ENCODE measurements around the gene INPP5K.
A peak's percentile ranks its signal among the peaks of the same experiment; 100 is the strongest.

Gene INPP5K

DNA sequence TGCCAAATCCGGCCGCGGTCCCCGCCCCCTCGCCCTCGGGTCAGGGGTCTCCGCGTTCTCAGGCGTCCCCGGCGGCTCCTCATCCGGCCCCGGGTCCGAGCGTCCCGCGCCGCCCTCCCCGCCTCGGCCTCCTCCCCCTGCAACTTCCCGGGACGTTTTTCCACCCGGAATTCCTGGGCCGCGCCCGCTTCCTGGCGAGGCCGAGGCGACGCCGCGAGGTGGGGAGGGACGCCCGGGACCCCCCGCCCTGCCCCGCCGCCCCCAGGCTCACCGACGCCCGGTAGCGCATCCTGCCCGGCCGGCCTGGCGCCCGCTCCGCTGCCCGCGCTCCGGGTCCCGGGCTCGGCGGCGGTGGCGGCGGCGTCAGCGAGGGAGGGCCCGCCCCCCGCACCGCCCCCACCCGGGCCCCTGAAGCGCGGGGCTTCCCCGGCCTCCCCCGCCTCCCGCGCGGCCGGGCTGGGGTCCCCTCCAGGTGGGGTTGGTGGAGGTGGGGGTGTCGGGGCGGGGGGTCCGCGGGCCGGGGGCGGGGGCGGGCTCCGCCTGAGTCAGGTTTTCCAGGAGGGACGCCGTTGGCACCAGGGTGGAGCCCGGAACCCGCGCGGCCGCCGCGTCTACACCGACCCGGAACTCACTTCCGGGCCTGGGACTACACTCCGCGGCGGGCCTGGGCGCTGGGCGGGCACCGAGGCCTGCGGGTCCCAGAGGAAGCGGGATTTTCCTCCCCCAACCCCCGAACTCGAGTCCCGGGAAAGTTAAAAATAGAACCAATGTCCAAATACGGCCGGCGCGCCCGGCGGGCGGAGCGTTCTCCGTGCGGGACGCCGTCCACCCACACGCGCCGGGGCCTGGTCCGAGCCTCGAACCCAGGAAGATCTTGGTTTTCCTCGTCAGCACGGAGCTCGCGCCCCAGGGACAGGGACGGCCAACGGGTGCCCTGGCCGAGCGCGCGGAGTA, 30.7 kb downstream of the INPP5K start:
- TF ChIP-seq, protein P1, sequence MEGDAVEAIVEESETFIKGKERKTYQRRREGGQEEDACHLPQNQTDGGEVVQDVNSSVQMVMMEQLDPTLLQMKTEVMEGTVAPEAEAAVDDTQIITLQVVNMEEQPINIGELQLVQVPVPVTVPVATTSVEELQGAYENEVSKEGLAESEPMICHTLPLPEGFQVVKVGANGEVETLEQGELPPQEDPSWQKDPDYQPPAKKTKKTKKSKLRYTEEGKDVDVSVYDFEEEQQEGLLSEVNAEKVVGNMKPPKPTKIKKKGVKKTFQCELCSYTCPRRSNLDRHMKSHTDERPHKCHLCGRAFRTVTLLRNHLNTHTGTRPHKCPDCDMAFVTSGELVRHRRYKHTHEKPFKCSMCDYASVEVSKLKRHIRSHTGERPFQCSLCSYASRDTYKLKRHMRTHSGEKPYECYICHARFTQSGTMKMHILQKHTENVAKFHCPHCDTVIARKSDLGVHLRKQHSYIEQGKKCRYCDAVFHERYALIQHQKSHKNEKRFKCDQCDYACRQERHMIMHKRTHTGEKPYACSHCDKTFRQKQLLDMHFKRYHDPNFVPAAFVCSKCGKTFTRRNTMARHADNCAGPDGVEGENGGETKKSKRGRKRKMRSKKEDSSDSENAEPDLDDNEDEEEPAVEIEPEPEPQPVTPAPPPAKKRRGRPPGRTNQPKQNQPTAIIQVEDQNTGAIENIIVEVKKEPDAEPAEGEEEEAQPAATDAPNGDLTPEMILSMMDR (IDR thresholded peaks at IDR 0.05): no peak
- H3K9me3 Mint-ChIP-seq: no peaks in the 10 kb centered on the region
- DNase-seq: peak; percentile 82
- no peak overlapping the region for H3K27ac Mint-ChIP-seq
- H3K27me3 Mint-ChIP-seq (ENCODE audit: low read depth, poor library complexity): peaks cover 23% of the 10 kb centered on the region
- no peak overlapping the region for H3K4me3 Mint-ChIP-seq
- H3K36me3 Mint-ChIP-seq (ENCODE audit: low read depth): peaks cover 15% of the 10 kb centered on the region
- H3K4me1 Mint-ChIP-seq: peaks cover 61% of the 10 kb centered on the region

DNA sequence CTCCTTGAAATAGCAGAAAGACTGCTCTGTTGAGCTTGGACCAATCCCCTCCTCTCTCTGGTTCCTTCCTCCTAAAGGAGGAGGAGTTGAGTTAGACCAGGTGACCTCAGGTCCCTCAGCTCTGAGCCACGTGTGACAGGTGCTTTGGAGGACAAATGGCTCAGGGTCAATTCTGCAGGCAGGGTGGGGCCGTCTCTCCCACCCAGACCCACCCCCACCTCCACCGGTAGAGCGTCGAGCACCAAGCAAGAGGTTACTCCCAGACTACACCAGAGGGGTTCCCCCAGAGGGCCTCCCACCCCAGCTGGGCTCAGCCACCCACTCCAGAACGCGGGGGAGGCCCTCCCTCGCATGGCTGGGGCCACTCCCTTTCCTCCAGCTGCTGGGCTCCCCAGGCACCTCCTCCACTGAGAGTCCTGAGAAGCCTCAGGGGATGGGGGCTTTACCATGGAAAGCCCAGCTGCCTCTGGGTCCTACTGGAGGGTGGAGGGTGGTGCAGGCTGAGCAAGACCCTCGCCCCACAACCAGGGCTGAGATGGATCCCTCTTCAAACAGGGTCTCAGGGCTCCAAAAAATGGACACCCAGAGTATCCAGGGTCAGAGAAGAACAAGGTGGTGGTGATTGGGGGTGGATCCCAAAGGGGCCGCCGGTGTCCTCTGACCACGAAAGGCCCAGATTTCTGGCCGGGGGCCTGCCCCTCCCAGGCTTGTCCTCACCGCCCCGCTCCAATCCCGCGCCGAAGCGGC, 31.6 kb downstream of the INPP5K start:
- H3K4me1 Mint-ChIP-seq: peaks cover 53% of the 10 kb centered on the region
- H3K4me3 Mint-ChIP-seq: peak overlapping the region; percentile 82
- H3K27me3 Mint-ChIP-seq (ENCODE audit: low read depth, poor library complexity): peaks cover 20% of the 10 kb centered on the region
- TF ChIP-seq, protein P1 (IDR thresholded peaks at IDR 0.05): peak; percentile 22
- H3K9me3 Mint-ChIP-seq: no peaks in the 10 kb centered on the region
- H3K27ac Mint-ChIP-seq: no peak overlapping the region
- peaks cover 15% of the 10 kb centered on the region for H3K36me3 Mint-ChIP-seq (ENCODE audit: low read depth)
- peak; percentile 63 for DNase-seq

DNA sequence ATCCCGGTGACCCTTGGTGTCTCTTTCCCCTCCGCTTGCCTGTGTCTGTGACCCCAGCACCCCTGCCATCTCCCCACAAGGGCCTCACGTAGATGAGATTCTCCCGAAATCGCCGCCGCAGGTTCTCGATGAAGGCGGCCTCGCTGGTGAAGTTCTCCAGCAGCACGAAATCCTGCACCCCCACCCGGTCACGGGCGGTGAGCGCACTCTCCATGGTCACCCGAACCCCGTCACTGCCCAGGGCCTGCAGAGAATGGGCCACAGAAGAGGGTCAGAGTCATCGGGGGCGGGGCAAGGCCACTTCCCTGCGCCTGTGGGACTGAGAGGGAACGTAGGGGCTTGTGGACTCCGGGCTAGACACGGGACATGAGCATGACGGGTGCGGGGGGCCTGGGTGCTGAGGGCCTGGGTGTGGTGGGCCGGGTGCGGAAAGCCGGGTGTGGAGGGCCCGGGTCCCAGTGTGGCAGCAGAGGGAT, 32.3 kb downstream of the INPP5K start:
- Mint-ChIP-seq H3K4me1 (peaks cover 45% of the 10 kb centered on the region), H3K4me3 (peak overlapping the region; percentile 75), H3K27me3 (ENCODE audit: low read depth, poor library complexity) (peaks cover 15% of the 10 kb centered on the region), H3K9me3 (no peaks in the 10 kb centered on the region), H3K27ac (no peak overlapping the region), H3K36me3 (ENCODE audit: low read depth) (peaks cover 15% of the 10 kb centered on the region)
- DNase-seq: no peak
- TF ChIP-seq, protein P1 (IDR thresholded peaks at IDR 0.05): no peak

DNA sequence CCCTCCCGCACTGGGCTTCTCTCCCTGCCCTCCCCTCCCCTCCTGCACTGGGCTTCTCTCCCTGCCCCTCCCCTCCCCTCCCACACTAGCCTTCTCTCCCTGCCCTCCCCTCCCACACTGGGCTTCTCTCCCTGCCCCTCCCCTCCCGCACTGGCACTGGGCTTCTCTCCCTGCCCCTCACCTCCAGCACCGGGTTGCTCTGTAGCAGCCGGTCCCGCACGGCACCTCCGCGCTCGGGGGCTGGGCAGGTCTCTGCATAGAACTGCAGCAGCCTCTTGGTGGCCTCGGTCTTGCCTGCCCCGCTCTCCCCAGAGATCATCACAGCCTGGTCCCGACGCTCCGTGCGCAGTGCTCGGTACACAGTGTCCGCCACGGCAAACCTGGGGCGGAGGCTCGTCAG, 33.7 kb downstream of the INPP5K start:
- peaks cover 49% of the 10 kb centered on the region for H3K4me1 Mint-ChIP-seq
- peaks cover 15% of the 10 kb centered on the region for H3K27me3 Mint-ChIP-seq (ENCODE audit: low read depth, poor library complexity)
- H3K36me3 Mint-ChIP-seq (ENCODE audit: low read depth): peaks cover 15% of the 10 kb centered on the region
- TF ChIP-seq, protein P1 (IDR thresholded peaks at IDR 0.05): no peak
- no peak overlapping the region for H3K27ac Mint-ChIP-seq
- no peak for DNase-seq
- no peak overlapping the region for H3K4me3 Mint-ChIP-seq
- no peaks in the 10 kb centered on the region for H3K9me3 Mint-ChIP-seq

DNA sequence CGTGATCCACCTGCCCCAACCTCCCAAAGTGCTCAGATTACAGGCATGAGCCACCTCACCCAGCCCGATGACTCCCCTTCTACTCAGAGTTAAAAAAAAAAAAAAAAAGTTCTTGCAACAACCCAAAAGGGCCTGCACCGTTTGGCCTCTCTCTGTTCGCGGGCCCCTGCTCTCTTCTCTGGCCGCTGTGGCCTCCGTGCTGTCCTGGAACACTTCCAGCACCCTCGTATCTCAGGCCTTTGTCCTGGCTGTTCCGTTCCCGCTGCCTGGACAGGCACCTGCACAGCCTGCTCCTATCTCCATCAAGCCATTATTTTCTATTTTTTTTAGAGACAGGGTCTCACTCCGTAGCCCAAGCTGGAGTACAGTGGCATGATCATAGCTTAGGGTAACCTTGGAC, 34.7 kb downstream of the INPP5K start:
- TF ChIP-seq, protein P1 (IDR thresholded peaks at IDR 0.05): no peak
- DNase-seq: no peak
- peak overlapping the region; percentile 45 for H3K27ac Mint-ChIP-seq
- H3K27me3 Mint-ChIP-seq (ENCODE audit: low read depth, poor library complexity): peaks cover 10% of the 10 kb centered on the region
- H3K4me3 Mint-ChIP-seq: no peak overlapping the region
- H3K4me1 Mint-ChIP-seq: peaks cover 56% of the 10 kb centered on the region
- H3K36me3 Mint-ChIP-seq (ENCODE audit: low read depth): peaks cover 15% of the 10 kb centered on the region
- no peaks in the 10 kb centered on the region for H3K9me3 Mint-ChIP-seq
